ENCODE data around the gene HSFX2. TPM values are rescaled to one million over a fixed set of nuclear protein-coding genes. Genes with fewer than 3 reads are reported as not detected.
"Not testable (repeated sequence)": the region's sequence is repeated elsewhere in the genome, so short reads cannot be mapped to it uniquely, and the experiment has no call there.

HSFX2 gene
- total RNA-seq, 1 donor from 2014 or later, result not detected

DNA sequence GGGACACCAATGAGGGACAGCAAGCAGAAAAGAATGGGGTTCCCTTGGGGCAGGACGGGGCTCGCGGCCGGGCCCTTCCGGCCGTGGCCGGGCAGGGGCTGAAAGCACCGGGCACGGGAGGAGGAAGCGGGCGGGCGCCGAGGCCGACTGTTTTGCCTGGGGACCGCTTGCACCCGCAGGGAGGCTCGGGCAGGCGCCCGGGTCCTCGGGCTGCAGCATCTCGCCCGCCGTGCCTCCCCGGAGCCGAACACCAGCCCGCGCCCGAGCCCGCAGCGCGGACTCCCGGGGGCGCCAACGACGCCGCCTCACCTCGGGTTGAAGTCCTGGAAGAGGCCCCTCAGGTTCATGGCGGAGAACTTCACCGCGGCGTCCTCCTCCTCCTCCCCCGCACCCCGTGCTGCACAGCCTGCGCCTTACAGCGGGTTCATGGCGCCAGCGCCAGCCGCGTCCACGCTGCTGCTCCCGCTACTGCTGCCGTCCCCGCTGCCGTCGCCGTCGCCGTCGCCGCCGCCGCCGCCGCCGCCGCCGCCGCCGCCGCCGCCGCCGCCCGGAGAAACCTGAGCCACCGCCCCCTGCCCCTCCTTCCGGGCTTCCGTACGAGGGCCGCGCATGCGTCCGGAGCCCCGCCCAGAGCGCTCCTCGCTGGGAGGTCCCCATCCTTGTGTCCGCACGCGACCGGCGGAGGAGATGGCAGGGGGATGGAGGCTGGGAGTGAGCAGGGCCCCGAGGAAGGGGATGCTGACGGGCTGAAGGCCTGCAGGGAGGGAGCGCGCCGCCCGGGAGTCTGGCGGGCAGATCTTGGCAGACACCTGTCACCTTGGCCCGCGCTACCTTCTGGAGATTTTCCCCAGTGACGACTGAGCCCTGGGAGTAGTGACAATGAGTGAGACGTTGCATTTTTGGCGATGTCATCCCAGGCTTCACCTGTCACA lies 36.4 kb upstream of the HSFX2 start, which contains the start of gene TMEM185A:
Gene TMEM185A (minus strand): TSS at position 559 of the 932 bp plus-strand sequence. CDS start 212 bp downstream, at position 347.
- TF ChIP-seq, protein P1, sequence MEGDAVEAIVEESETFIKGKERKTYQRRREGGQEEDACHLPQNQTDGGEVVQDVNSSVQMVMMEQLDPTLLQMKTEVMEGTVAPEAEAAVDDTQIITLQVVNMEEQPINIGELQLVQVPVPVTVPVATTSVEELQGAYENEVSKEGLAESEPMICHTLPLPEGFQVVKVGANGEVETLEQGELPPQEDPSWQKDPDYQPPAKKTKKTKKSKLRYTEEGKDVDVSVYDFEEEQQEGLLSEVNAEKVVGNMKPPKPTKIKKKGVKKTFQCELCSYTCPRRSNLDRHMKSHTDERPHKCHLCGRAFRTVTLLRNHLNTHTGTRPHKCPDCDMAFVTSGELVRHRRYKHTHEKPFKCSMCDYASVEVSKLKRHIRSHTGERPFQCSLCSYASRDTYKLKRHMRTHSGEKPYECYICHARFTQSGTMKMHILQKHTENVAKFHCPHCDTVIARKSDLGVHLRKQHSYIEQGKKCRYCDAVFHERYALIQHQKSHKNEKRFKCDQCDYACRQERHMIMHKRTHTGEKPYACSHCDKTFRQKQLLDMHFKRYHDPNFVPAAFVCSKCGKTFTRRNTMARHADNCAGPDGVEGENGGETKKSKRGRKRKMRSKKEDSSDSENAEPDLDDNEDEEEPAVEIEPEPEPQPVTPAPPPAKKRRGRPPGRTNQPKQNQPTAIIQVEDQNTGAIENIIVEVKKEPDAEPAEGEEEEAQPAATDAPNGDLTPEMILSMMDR (conservative IDR thresholded peaks at IDR 0.05; ENCODE audit: low read depth, low read length), result no peak
- DNase-seq (ENCODE audit: low read depth), result no peak
- peak within 1 kb of the TSS; percentile 67 for H3K4me3 ChIP-seq (ENCODE audit: low read depth, low read length)

DNA sequence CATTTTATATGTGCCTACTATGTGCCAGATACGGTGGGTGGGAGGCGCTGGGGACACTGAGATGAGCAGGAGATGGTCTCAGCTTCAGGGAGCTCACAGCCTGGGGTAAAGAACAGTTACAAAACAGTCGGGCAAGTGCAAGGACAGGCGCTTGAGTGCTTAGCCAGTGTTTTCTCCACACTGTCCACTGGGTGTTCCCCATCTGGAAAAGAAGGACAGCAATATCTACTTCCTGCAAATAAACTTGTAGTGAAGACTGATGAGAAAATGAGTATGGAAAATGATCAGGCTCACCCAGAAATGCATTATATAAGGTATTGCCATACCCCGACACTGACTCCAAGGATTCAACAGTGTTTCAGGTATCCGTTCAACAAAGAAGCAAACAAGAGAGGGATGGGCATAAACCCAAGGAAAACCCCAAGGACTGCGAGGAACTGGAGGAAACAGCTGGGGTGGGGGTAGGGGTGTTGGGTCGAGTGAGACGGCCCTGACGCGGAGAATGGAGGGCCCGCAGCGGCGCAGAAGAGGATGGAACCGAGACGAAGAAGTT lies 35.6 kb upstream of the HSFX2 start:
- TF ChIP-seq, protein P1 (conservative IDR thresholded peaks at IDR 0.05; ENCODE audit: low read depth, low read length), result peak; percentile 28
- peak overlapping the region; percentile 67 for H3K4me3 ChIP-seq (ENCODE audit: low read depth, low read length)
- peak; percentile 12 for DNase-seq (ENCODE audit: low read depth)

DNA sequence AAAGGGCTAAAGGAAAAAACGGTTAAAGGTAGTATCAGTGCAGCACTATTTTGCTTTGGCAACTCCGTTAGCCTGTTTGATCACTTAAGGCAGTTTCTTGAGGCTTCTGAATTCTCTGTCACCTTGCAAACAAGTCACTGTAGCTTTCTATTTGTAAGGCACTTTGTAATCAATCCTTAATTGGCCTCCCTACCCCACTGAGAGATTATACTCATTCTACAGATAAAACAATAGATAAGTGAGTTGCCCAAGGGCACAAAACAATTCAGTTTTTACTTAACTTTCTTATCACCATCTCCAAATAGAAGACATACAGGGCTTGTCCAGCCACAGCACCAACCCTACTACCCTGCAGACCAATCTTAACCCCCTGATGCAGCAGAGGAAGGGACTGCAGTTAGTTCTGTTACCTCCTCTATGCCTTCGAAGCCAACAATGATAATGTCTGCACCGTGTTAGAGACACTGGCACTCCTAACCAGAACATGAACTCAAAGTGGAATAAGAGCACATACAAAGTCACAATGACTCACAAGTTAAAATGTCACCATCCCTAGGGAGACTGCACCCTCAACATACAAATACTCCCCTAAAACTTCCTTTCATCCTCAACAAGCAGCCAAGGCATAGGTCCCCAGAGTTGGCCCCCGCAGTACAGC lies 34.7 kb upstream of the HSFX2 start:
- no peak for DNase-seq (ENCODE audit: low read depth)
- H3K4me3 ChIP-seq (ENCODE audit: low read depth, low read length), result peak overlapping the region; percentile 67
- TF ChIP-seq, protein P1 (conservative IDR thresholded peaks at IDR 0.05; ENCODE audit: low read depth, low read length), result no peak

DNA sequence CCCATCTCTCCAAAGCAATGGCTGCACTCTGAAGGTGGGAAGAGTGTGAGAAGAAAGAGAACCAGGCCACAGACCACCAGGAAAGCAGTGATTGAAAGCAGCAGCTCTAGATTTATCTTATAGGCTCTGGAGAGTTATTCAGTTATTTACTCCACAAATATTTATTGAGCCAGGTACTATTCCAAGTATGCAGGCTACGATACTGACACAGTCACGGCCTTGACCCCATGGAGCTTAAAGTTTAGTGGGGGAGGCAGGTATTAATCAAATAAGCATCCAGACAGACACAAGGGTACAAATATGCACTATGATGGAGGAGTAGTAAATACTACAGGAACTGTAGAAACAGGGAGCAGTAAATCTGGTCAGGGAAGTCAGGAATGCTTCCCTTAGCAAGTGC lies 33.7 kb upstream of the HSFX2 start:
- H3K4me3 ChIP-seq (ENCODE audit: low read depth, low read length), result no peak overlapping the region
- TF ChIP-seq, protein P1 (conservative IDR thresholded peaks at IDR 0.05; ENCODE audit: low read depth, low read length), result no peak
- no peak for DNase-seq (ENCODE audit: low read depth)

DNA sequence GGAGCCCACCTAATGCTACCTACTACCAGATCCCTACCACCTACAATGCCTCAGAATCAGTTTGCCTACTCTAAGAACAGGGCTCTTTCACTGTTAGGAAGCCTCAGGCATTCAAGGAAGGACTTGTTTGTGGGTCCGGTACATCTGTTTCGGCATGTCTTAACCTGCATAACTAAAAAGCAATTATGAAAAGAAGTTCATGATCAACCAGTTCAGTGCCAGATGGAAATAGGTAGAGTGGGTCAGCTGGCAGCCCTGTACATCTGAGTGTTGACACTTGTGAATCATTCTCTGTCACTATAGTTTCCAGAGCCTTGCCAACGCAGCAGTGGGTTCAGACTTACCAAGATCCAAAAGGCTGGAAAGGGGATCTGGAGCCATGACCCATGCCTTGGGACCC lies 33.2 kb upstream of the HSFX2 start:
- H3K4me3 ChIP-seq (ENCODE audit: low read depth, low read length), result no peak overlapping the region
- TF ChIP-seq, protein P1 (conservative IDR thresholded peaks at IDR 0.05; ENCODE audit: low read depth, low read length), result no peak
- no peak for DNase-seq (ENCODE audit: low read depth)

DNA sequence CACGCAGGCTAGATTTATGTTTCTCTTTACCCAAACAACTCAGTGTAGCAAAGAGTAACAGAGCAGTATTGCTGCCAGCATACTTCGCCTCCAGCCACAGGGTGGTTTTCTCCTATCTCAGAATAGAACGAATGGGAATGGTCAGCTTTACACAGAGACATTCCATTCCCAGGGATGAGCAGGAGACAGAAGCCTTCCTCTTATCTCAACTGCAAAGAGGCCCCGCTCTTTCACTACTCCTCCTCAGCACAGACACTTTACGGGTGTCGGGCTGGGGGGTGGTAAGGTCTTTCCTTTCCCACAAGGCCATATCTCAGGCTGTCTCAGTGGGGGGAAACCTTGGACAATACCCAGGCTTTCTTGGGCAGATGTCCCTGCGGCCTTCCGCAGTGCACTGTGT lies 31.7 kb upstream of the HSFX2 start:
- H3K4me3 ChIP-seq (ENCODE audit: low read depth, low read length); DNase-seq (ENCODE audit: low read depth): not testable (repeated sequence)

DNA sequence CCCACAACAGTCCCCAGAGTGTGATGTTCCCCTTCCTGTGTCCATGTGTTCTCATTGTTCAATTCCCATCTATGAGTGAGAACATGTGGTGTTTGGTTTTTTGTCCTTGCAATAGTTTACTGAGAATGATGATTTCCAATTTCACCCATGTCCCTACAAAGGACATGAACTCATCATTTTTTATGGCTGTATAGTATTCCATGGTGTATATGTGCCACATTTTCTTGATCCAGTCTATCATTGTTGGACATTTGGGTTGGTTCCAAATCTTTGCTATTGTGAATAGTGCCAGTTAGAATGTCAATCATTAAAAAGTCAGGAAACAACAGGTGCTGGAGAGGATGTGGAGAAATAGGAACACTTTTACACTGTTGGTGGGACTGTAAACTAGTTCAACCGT lies 24.5 kb upstream of the HSFX2 start:
- not testable (repeated sequence) for H3K4me3 ChIP-seq (ENCODE audit: low read depth, low read length); DNase-seq (ENCODE audit: low read depth)
